ENCODE results near the gene ASGR1.

GRCh38 chr17:7133916-7134315 lies 45.3 kb downstream of the ASGR1 start:
- TF ChIP-seq ZSCAN16 (tag by site-specific recombination; IDR thresholded peaks at IDR 0.05) (no peak), ZNF549 (tag by site-specific recombination; IDR thresholded peaks at IDR 0.05) (no peak), SP2 (tag by site-specific recombination; IDR thresholded peaks at IDR 0.05) (no peak), ZSCAN5A (tag by site-specific recombination; IDR thresholded peaks at IDR 0.05) (no peak), BCL11A (tag by site-specific recombination; IDR thresholded peaks at IDR 0.05; ENCODE audit: low read depth) (no peak), CTCF (tag by site-specific recombination; IDR thresholded peaks at IDR 0.05) (no peak), ZNF785 (tag by site-specific recombination; IDR thresholded peaks at IDR 0.05) (no peak)

Data from HEK293 (cell line).